H9 (cell line): Measurements from ENCODE around the gene ANKZF1. TPM values are rescaled to one million over a fixed set of nuclear protein-coding genes. Genes with fewer than 3 reads are reported as not detected.

Experiments used
- DNase-seq: peaks from one replicate; pipeline ENCODE4 v3.0.0-alpha.2; 2017
- H2AFZ ChIP-seq: one replicate; pipeline ENCODE4 v1.6.1; 2013; ENCODE audit warnings: mild to moderate bottlenecking, low read length, control low read depth, moderate library complexity
- H2AK5ac ChIP-seq: 2 replicates; pipeline ENCODE4 v1.6.1; 2013; ENCODE audit warnings: low read length, control low read depth, mixed read lengths; ENCODE audit not compliant: insufficient read length
- H2BK120ac ChIP-seq: one replicate; pipeline ENCODE4 v1.6.1; 2013; ENCODE audit warnings: low read depth, mild to moderate bottlenecking, low read length, control low read depth, inconsistent platforms; ENCODE audit not compliant: poor library complexity, severe bottlenecking
- H2BK12ac ChIP-seq: 2 replicates; pipeline ENCODE4 v1.6.1; 2013; ENCODE audit warnings: low read length, control low read depth, mixed read lengths, low read depth; ENCODE audit not compliant: insufficient read length
- H2BK15ac ChIP-seq: 2 replicates; pipeline ENCODE4 v1.6.1; 2013; ENCODE audit warnings: low read depth, low read length, control low read depth
- H2BK20ac ChIP-seq: one replicate; pipeline ENCODE4 v1.6.1; 2013; ENCODE audit warnings: low read depth, mild to moderate bottlenecking, low read length, control low read depth, inconsistent platforms; ENCODE audit not compliant: poor library complexity, severe bottlenecking
- H2BK5ac ChIP-seq: 2 replicates; pipeline ENCODE4 v1.6.1; 2013; ENCODE audit warnings: low read length, control low read depth, mixed read lengths; ENCODE audit not compliant: insufficient read length
- H3K14ac ChIP-seq: 2 replicates; pipeline ENCODE4 v1.6.1; 2013; ENCODE audit warnings: low read length, control low read depth; ENCODE audit not compliant: insufficient read depth
- H3K18ac ChIP-seq: 2 replicates; pipeline ENCODE4 v1.6.1; 2013; ENCODE audit warnings: low read depth, mild to moderate bottlenecking, mixed read lengths, low read length, control low read depth; ENCODE audit not compliant: insufficient read length
- H3K23ac ChIP-seq: 2 replicates; pipeline ENCODE4 v1.6.1; 2013; ENCODE audit warnings: low read length, control low read depth, mixed read lengths, low read depth; ENCODE audit not compliant: insufficient read length
- H3K23me2 ChIP-seq: 2 replicates; pipeline ENCODE4 v1.6.1; 2013; ENCODE audit warnings: low read depth, mild to moderate bottlenecking, mixed read lengths, low read length, control low read depth; ENCODE audit not compliant: insufficient read length, poor library complexity, severe bottlenecking
- H3K27ac ChIP-seq: 2 replicates; pipeline ENCODE4 v1.5.1; 2013; ENCODE audit warnings: low read length, control low read depth, mixed read lengths, low read depth; ENCODE audit not compliant: insufficient read length
- H3K27me3 ChIP-seq: 2 replicates; pipeline ENCODE4 v1.6.1; 2013; ENCODE audit warnings: low read length, control low read depth, inconsistent platforms; ENCODE audit not compliant: insufficient read depth
- H3K4ac ChIP-seq: 2 replicates; pipeline ENCODE4 v1.6.1; 2013; ENCODE audit warnings: low read depth, mild to moderate bottlenecking, control low read depth, inconsistent platforms, low read length, moderate library complexity
- H3K4me1 ChIP-seq: 2 replicates; pipeline ENCODE4 v1.6.1; 2013; ENCODE audit warnings: low read length, control low read depth, inconsistent platforms; ENCODE audit not compliant: insufficient read depth
- H3K4me2 ChIP-seq: 2 replicates; pipeline ENCODE4 v1.6.1; 2013; ENCODE audit warnings: low read length, control low read depth, mixed read lengths; ENCODE audit not compliant: insufficient read length, insufficient read depth
- H3K56ac ChIP-seq: 2 replicates; pipeline ENCODE4 v1.6.1; 2013; ENCODE audit warnings: low read depth, mild to moderate bottlenecking, mixed read lengths, low read length, control low read depth; ENCODE audit not compliant: insufficient read length
- H3K79me1 ChIP-seq: 2 replicates; pipeline ENCODE4 v1.6.1; 2013; ENCODE audit warnings: low read depth, mild to moderate bottlenecking, moderate library complexity, low read length, control low read depth, inconsistent platforms; ENCODE audit not compliant: insufficient read depth, poor library complexity, severe bottlenecking
- H3K79me2 ChIP-seq: 2 replicates; pipeline ENCODE4 v1.6.1; 2013; ENCODE audit warnings: low read length, control low read depth, inconsistent platforms; ENCODE audit not compliant: insufficient read depth
- H3K9ac ChIP-seq: 2 replicates; pipeline ENCODE4 v1.6.1; 2013; ENCODE audit warnings: low read length, control low read depth, mixed read lengths; ENCODE audit not compliant: insufficient read length; ENCODE audit errors: extremely low read depth
- H3K9me3 ChIP-seq: one replicate; pipeline ENCODE4 v1.6.1; 2013; ENCODE audit warnings: low read depth, low read length, inconsistent platforms; ENCODE audit not compliant: control insufficient read depth
- H3T11ph ChIP-seq: one replicate; pipeline ENCODE4 v1.6.1; 2013; ENCODE audit warnings: mild to moderate bottlenecking, low read length, control low read depth, inconsistent platforms
- H4K20me1 ChIP-seq: one replicate; pipeline ENCODE4 v1.6.1; 2013; ENCODE audit not compliant: control insufficient read depth, insufficient read length, insufficient read depth
- H4K5ac ChIP-seq: 2 replicates; pipeline ENCODE4 v1.6.1; 2013; ENCODE audit warnings: low read depth, mild to moderate bottlenecking, mixed read lengths, low read length, control low read depth; ENCODE audit not compliant: insufficient read length
- H4K8ac ChIP-seq: replicated peaks from 2 replicates; pipeline ENCODE4 v1.6.1; 2013; ENCODE audit warnings: low read length, control low read depth, mixed read lengths, low read depth; ENCODE audit not compliant: insufficient read length
- H4K91ac ChIP-seq: 2 replicates; pipeline ENCODE4 v1.6.1; 2013; ENCODE audit warnings: low read depth, mild to moderate bottlenecking, moderate library complexity, mixed read lengths, low read length, control low read depth; ENCODE audit not compliant: insufficient read length
- H3K27ac Mint-ChIP-seq, 3 experiments: 2 replicates in 2 of 3; 3 replicates in 1 of 3; pipeline ENCODE4 v1.8.0; 2020 to 2021; ENCODE audit warnings: mixed read lengths in 3 of 3, mild to moderate bottlenecking in 1 of 3, moderate library complexity in 1 of 3
- H3K27me3 Mint-ChIP-seq: 2 replicates; pipeline ENCODE4 v1.8.0; 2021; ENCODE audit warnings: low read depth, mild to moderate bottlenecking, moderate library complexity, mixed read lengths
- H3K36me3 Mint-ChIP-seq, 3 experiments: 2 replicates in 2 of 3; 3 replicates in 1 of 3; pipeline ENCODE4 v1.8.0; 2020 to 2021; ENCODE audit warnings: low read depth in 3 of 3, mixed read lengths in 3 of 3; ENCODE audit not compliant: insufficient read depth in 1 of 3
- H3K4me1 Mint-ChIP-seq, 2 experiments: 2 replicates each; pipeline ENCODE4 v1.8.0; 2020; ENCODE audit warnings: mixed read lengths in 2 of 2
- H3K4me3 Mint-ChIP-seq, 2 experiments: 2 replicates in 1 of 2; 3 replicates in 1 of 2; pipeline ENCODE4 v1.8.0; 2020 to 2021; ENCODE audit warnings: mild to moderate bottlenecking in 2 of 2, mixed read lengths in 2 of 2, moderate library complexity in 1 of 2
- H3K9me3 Mint-ChIP-seq, 2 experiments: 2 replicates in 1 of 2; 3 replicates in 1 of 2; pipeline ENCODE4 v1.8.0; 2020; ENCODE audit warnings: mild to moderate bottlenecking in 2 of 2, mixed read lengths in 2 of 2, moderate library complexity in 1 of 2
- WGBS: extraction: QIAGEN DNeasy Blood & Tissue Kit; methylation state at CpG from one replicate; pipeline ENCODE4 v1.1.7; 2013; ENCODE audit warnings: missing lambda C conversion rate, low lambda C conversion rate, mixed read lengths; ENCODE audit not compliant: insufficient read length; ENCODE audit errors: extremely low coverage; 5-methylcytosine and 5-hydroxymethylcytosine counted together
- total RNA-seq: library from RNA; stranded (reverse); gene quantifications from 2 replicates; pipeline ENCODE4 v1.2.1, GENCODE V29; 2021
- TF ChIP-seq, protein P1 (sequence below): fragments of 200-600 bp; sonication (generic); conservative IDR thresholded peaks from 3 replicates; pipeline ENCODE4 v1.8.0; 2021; ENCODE audit warnings: antibody characterized with exemption, mild to moderate bottlenecking

Gene ANKZF1
- total RNA-seq, 1 experiment from 2014 or later = 55.4 TPM

DNA sequence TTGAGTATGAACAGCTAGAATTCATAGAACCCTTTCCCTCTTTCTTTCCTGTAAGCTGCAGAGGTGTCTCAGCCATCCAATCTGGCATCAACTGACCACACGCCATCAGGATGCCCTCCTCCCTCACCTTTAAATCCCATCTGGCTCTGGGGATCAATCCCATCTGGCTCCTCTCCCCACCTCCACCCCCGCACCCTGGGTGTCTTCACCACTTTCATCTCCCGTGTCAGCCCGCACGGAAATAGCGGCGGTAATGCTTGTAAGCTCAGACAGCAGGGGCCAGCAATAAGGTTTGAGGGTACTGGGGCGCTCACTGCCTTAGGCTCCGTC, 22.9 kb downstream of the ANKZF1 start:
- H3K9ac ChIP-seq = no peak overlapping the region
- H3K4me2 ChIP-seq = peak overlapping the region; percentile 72
- H3K18ac ChIP-seq = no peak overlapping the region
- H3K79me1 ChIP-seq = no peaks in the 10 kb centered on the region
- no peak for DNase-seq
- H3K9me3 ChIP-seq = no peaks in the 10 kb centered on the region
- no peak overlapping the region for H4K91ac ChIP-seq
- H3K27me3 Mint-ChIP-seq = peaks cover 67% of the 10 kb centered on the region
- H3K4me1 Mint-ChIP-seq = peaks cover 28 to 40% of the 10 kb centered on the region in 2 experiments
- H4K8ac ChIP-seq = no peak overlapping the region
- H3K9me3 Mint-ChIP-seq = peaks cover 0 to 2% of the 10 kb centered on the region in 2 experiments; a peak in 3 of 5 replicates
- H3K36me3 Mint-ChIP-seq = peaks cover 9 to 24% (median 21%) of the 10 kb centered on the region in 3 experiments; a peak in 6 of 7 replicates
- no peak overlapping the region for H4K5ac ChIP-seq
- peaks cover 22% of the 10 kb centered on the region for H3K23me2 ChIP-seq
- no CpG with 5 or more reads among the region's 9 CpGs for WGBS
- no peak overlapping the region for H3K23ac ChIP-seq
- peak overlapping the region; percentile 69 to 88 for H3K4me3 Mint-ChIP-seq
- H3K27me3 ChIP-seq = peaks cover 21% of the 10 kb centered on the region
- no peak overlapping the region for H3K56ac ChIP-seq
- no peak overlapping the region for H2AK5ac ChIP-seq
- H3T11ph ChIP-seq = no peak overlapping the region
- H3K79me2 ChIP-seq = no peaks in the 10 kb centered on the region
- H3K14ac ChIP-seq = no peak overlapping the region
- TF ChIP-seq, protein P1, sequence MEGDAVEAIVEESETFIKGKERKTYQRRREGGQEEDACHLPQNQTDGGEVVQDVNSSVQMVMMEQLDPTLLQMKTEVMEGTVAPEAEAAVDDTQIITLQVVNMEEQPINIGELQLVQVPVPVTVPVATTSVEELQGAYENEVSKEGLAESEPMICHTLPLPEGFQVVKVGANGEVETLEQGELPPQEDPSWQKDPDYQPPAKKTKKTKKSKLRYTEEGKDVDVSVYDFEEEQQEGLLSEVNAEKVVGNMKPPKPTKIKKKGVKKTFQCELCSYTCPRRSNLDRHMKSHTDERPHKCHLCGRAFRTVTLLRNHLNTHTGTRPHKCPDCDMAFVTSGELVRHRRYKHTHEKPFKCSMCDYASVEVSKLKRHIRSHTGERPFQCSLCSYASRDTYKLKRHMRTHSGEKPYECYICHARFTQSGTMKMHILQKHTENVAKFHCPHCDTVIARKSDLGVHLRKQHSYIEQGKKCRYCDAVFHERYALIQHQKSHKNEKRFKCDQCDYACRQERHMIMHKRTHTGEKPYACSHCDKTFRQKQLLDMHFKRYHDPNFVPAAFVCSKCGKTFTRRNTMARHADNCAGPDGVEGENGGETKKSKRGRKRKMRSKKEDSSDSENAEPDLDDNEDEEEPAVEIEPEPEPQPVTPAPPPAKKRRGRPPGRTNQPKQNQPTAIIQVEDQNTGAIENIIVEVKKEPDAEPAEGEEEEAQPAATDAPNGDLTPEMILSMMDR = no peak
- H2AFZ ChIP-seq = no peak overlapping the region
- H2BK12ac ChIP-seq = no peak overlapping the region
- no peak overlapping the region for H3K27ac ChIP-seq
- no peak overlapping the region for H2BK120ac ChIP-seq
- no peaks in the 10 kb centered on the region for H4K20me1 ChIP-seq
- no peak overlapping the region for H3K27ac Mint-ChIP-seq
- no peak overlapping the region for H2BK20ac ChIP-seq
- H2BK5ac ChIP-seq = no peak overlapping the region
- H3K4ac ChIP-seq = no peak overlapping the region
- no peak overlapping the region for H2BK15ac ChIP-seq
- H3K4me1 ChIP-seq = peaks cover 3% of the 10 kb centered on the region; the same call in 1 of the 2 replicates
